RWPE1 (cell line): ENCODE measurements around the gene APBB2.

ENCODE experiments used
- CTCF ChIA-PET: fragments of 350-600 bp; sonication (Branson Sonifier 250); formaldehyde crosslinking; extraction: SDS; loops from one replicate; lab custom pipeline; 2021; lab: Yijun Ruan, JAX
- POLR2A ChIA-PET: fragments of 400-600 bp; formaldehyde crosslinking; extraction: SDS; loops from one replicate; lab custom pipeline; 2020; ENCODE audit warnings: antibody characterized with exemption; ENCODE audit not compliant: low non-redundant PET; lab: Yijun Ruan, JAX
- DNase-seq: peaks from one replicate; pipeline ENCODE4 v3.0.0; 2012; ENCODE audit warnings: low spot score
- H3K27ac ChIP-seq: fragments of 450-650 bp; 2 replicates; pipeline ENCODE4 v1.5.1; 2017
- TF ChIP-seq, protein P1 (sequence below): fragments of 450-650 bp; conservative IDR thresholded peaks from 2 replicates; pipeline ENCODE4 v1.5.1; 2017; ENCODE audit warnings: low read depth, mild to moderate bottlenecking

Gene APBB2

GRCh38 chr4:41013746-41014145 is 200.6 kb downstream of the APBB2 start:
- POLR2A ChIA-PET: no interaction called here
- no peak for DNase-seq
- CTCF ChIA-PET: interaction anchor here (0.6 kb wide), 2 partner anchors 51 to 115 kb away, joined by 3 to 4 read pairs; no protein-coding TSS in a partner anchor
- TF ChIP-seq, protein P1, sequence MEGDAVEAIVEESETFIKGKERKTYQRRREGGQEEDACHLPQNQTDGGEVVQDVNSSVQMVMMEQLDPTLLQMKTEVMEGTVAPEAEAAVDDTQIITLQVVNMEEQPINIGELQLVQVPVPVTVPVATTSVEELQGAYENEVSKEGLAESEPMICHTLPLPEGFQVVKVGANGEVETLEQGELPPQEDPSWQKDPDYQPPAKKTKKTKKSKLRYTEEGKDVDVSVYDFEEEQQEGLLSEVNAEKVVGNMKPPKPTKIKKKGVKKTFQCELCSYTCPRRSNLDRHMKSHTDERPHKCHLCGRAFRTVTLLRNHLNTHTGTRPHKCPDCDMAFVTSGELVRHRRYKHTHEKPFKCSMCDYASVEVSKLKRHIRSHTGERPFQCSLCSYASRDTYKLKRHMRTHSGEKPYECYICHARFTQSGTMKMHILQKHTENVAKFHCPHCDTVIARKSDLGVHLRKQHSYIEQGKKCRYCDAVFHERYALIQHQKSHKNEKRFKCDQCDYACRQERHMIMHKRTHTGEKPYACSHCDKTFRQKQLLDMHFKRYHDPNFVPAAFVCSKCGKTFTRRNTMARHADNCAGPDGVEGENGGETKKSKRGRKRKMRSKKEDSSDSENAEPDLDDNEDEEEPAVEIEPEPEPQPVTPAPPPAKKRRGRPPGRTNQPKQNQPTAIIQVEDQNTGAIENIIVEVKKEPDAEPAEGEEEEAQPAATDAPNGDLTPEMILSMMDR: no peak
- H3K27ac ChIP-seq: peak overlapping the region; percentile 44

DNA sequence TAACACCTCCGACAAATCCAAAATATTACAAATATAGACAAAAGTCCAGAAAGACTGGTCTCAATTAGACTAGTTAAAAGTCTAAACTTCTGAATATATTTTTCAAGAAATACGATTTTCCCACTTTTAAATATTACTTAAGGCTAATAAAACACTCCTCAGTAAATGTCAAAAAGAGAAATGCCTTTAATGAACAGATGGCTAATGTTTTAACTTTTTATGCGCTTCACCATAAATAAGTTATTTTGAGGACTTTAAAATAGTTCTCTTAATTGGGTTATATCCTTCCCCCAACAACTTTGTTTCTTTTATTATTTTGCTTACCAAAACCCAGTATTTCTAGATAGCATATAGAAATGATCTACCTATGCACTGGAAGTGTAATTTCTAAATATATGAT is 201.4 kb downstream of the APBB2 start:
- ChIA-PET CTCF (no interaction called here), POLR2A (no interaction called here)
- TF ChIP-seq, protein P1: no peak
- DNase-seq: no peak
- H3K27ac ChIP-seq: no peak overlapping the region

DNA sequence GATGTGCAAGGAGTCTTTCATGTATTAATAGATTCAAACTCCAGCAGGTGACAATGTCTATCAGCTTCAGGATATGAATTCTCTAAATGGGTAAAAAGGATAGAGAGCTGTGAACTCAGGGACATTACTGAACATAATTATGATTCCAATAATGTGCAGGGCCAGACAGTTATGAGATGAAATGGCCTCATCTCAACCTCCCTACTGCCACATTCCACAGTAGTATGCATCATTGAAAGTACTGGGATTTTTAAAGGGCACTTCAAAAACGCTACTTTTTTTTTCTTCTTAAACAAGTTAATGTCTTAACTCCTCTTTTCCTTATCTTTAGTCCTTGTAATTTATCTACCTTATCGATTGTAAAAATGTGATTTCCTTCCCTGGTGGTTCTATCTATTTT is 202.0 kb downstream of the APBB2 start:
- POLR2A ChIA-PET: no interaction called here
- TF ChIP-seq, protein P1: no peak
- no peak overlapping the region for H3K27ac ChIP-seq
- no peak for DNase-seq
- CTCF ChIA-PET: no interaction called here

DNA sequence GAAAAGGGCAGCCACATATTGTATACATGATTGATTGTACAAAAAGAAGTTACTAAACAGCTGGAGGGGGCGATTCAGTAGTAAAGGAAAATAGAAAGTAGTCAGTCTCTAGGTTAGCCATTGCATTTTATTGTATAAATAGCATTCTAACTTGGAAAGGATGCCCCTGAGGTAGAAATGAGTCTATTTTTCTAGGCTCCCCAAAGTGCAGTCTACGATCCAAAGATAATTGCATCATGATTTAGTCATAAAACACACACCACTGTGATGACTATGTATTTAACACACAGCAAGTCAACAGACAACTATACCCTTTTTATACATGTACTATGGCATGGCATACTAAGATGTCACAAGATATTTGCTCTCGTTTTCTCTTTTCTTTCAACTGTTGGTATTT is 204.9 kb downstream of the APBB2 start:
- DNase-seq: peak; percentile 48
- CTCF ChIA-PET: no interaction called here
- POLR2A ChIA-PET: no interaction called here

GRCh38 chr4:41006141-41006540 is 208.2 kb downstream of the APBB2 start:
- ChIA-PET POLR2A (no interaction called here), CTCF (no interaction called here)
- H3K27ac ChIP-seq: no peak overlapping the region
- no peak for DNase-seq
- TF ChIP-seq, protein P1: no peak

More for the DNA sequence above, 204.9 kb downstream of the APBB2 start:
- H3K27ac ChIP-seq: no peak overlapping the region
- TF ChIP-seq, protein P1: no peak

GRCh38 chr4:41002309-41002708 is 212.0 kb downstream of the APBB2 start:
- no peak overlapping the region for H3K27ac ChIP-seq
- ChIA-PET POLR2A (no interaction called here), CTCF (interaction anchor here (0.5 to 1.0 kb wide), 3 partner anchors 10 to 878 kb away, joined by 3 read pairs; no protein-coding TSS in a partner anchor)
- DNase-seq: no peak
- TF ChIP-seq, protein P1: no peak
